Hepatic stellate cell (primary cell): ENCODE results near the gene SSH2.
"Not testable (repeated sequence)": the region's sequence is repeated elsewhere in the genome, so short reads cannot be mapped to it uniquely, and the experiment has no call there.

ENCODE experiments used
- DNase-seq: peaks from one replicate; pipeline ENCODE4 v3.0.0; 2011; ENCODE audit warnings: low spot score

Gene SSH2

DNA sequence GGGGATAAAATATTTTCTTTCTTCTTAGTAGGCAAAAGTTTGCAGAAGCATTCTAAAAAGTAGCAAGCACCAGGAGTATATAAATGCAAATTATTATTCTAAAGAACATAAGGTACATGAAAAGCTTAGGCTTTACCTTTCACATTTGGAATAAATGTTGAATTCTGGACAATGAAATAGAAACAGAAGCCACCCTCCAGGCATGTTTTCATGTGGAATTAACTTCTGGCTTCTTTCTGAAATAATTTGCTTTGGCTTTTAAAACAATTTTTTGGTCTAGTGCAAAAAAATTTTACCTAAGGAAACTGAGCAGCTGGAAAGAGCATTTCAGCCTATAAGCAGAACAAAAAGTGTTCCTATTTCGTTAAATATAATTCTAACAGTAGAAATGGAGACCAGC, 197.8 kb downstream of the SSH2 start:
- DNase-seq: no peak

DNA sequence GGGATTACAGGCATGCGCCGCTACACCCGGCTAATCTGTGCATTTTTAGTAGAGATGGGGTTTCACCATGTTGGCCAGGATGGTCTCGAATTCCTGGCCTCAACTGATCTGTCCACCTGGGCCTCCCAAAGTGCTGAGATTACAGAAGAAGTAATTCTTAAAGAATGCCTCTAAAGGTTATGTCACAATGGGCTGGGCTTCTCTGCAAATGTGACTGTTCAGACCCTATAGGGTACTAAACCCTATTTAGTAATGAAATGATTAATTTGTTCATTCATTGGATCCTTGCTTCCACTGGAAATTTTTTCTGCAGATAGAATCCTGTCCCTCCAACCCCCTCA, 198.5 kb downstream of the SSH2 start:
- no peak for DNase-seq

DNA sequence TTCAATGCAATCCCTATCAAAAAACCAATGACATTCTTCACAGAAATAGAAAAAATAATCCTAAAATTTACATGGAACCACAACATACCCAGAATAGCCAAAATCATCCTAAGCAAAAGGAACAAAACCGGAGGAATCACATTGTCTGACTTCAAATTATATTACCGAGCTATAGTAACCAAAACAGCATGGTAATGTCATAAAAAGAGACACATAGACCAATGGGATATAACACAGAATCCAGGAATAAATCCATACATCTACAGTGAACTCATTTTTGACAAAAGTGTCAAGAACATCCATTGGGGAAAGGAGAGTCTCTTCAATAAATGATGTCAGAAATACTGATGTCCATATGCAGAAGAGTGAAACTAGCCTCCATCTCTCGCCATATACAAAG, 201.5 kb downstream of the SSH2 start:
- no peak for DNase-seq

DNA sequence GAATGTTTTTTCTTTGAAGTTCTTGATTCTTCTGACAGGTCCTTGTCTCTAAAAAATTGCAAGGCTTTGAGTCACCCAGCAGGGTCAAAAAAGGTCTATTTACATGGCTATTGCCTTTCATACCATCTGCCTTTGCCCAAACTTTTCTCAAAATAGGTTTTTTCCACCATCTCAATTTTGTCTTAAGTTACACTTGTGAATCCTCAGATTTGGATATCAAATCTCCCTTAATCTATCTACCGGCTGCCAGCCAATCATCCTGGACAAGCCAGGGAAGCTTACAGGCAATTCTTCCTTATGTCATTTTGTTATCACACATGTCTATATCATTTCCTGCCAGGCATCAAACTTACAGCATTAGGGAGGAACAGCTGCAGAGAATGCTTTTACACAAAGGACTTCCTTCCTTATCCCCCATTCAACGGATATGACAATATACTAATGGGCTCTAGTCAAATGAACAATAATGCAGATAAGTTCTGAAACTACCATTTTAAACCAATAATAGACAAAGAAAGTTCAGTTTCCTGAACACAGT, 203.2 kb downstream of the SSH2 start:
- DNase-seq: no peak

DNA sequence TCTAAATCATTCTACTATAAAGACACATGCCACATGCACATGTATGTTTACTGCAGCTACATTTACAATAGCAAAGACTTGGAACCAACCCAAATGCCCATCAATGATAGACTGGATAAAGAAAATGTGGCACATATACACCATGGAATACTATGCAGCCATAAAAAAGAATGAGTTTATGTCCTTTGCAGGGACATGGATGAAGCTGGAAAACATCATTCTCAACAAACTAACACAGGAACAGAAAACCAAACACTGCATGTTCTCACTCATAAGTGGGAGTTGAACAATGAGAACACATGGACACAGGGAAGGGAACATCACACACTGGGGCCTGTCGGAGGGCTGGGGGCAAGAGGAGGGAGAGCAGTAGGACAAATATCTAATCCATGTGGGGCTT, 204.6 kb downstream of the SSH2 start:
- DNase-seq: not testable (repeated sequence)

DNA sequence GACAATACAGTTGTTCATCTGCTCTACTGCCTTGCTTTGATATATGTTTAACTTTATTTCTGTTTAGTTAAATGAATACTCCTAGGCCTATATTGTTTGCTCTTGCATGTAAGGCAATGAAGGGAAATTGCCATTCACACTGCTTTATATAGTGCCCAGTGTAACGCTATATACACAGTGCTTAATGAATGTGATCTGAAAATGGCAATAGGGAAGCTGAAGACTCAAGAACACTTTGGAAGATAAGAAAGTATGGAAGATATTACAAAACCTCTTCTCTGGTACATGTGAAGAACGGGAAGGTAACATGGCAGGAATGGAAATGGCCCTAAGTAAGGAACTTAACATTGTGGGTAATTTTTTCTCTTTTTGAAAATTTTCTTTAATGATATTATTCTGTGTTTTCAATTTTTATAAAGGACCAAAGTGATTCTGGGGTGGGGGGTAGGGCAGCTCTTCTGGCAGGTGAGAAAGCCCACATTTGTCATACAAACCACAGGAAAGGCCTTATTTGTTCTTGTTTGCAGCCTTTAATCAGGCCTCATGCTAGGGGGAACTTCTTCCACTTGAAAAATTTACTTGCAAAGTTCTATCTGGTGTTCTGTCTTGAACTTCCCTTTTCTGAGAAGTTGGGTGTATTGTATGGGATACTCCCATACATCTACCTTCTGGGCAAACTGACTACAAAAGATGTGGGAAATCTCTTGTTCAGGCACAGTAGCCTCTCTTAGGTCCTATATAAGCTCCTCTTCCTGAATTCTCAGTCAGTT, 206.6 kb downstream of the SSH2 start:
- DNase-seq: no peak

DNA sequence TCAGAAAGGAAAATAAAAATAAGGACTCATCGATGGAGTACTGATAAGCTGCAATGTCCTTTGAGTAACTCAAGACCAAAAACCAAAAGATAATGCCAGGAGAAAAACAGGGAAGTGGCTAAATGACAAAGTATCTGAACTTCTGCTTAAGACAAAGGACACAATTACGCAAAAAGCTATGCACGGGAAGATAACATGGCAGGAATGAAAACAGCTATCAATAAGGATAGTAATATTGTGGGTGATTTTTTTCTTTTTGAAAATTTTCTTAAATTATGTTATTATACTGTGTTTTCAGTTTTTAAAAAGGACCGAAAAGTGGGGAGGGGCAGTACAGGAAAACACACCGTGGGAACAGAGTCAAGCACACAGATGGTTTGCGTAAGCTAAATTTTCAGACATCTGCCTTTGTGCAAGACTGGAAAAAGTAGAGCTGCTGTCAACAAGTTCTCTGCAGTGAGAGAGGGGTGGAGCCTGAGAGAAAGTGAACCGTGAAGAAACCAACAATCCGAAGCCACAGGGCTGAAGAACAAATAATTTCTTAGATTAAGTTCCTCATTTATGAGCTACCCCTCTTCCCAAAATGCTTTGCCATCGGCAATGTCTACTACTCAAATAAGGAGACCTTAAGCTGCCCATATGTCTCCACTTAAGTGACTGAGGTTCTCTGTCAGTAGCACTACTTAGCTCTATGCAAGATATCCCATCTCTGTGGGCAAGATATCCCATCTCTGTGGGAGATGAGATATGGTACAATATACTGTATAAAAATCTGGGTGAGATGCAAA, 207.4 kb downstream of the SSH2 start:
- no peak for DNase-seq

DNA sequence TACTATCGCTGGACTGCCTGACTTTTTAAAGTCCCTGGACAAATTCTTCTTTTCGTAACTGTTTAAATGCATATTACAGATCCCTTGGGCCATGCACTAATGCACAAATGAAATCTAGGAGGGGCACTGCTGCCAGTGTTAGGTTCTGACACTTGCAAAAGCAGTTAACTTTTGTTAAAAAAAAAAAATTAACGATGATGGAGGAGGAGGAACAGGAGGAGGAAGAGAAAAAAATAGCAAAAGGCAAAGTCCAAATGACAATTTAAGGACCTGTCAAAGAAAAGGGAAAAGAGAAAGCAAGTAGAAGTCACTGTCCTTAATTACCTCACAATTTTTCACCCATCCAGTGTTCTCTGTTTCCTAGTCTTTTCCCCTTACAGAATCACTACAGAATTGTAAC, 209.5 kb downstream of the SSH2 start:
- no peak for DNase-seq

DNA sequence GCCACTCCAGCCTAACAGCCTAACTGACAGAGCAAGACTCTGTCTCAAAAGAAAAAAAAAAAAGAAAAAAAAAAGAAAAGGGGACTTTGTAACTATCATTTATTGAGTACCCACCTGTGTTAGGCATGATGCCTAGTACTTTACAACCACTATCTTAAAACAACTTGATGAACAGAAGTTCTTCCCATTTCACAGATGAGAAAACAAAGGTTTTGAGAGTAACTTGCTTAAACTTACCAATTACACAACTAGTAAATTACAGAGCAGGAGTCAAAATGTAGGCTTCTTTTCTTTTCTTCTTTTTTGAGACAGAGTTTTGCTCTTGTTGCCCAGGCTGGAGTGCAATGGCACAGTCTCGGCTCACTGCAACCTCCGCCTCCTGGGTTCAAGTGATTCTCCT, 210.6 kb downstream of the SSH2 start:
- no peak for DNase-seq

DNA sequence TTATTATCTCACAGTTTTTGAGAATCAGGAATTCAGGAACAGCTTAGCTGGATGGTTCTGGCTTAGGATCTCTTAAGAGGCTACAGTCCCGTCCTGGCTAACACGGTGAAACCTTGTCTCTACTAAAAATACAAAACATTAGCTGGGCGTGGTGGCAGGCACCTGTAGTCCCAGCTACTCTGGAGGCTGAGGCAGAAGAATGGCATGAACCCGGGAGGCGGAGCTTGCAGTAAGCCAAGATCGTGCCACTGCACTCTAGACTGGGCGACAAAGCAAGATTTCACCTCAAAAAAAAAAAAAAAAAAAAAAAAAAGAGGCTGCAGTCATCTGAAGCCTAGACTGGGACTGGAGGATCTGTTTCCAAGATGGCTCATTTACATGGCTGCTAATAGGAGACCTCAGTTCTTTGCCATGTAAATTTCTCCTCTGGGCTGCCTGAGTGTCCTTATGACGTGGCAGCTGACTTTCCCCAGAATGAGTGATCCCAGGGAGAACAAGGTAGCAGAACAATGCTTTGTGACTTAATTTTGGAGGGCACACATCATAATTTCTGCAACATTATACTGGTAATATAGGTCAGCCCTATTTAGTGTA, 211.5 kb downstream of the SSH2 start:
- DNase-seq: no peak

DNA sequence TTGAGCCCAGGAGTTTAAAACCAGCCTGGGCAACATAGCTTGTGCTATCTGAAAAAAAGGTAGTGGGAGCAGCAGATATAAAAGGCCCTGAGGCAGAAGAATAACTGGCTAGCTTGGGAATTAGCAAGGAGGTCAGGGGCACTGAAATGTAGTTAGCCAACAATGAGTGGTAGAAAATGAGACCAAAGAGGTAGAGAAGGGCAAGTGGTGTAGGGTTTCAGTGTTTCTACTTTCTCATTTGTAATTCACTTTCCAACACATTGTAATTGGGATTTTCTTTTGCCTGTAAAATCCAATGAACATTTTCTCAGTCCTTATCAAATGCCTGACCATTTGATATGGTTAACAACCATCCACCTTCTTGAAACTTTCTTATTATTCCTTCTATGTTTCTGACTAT, 212.2 kb downstream of the SSH2 start:
- DNase-seq: no peak

DNA sequence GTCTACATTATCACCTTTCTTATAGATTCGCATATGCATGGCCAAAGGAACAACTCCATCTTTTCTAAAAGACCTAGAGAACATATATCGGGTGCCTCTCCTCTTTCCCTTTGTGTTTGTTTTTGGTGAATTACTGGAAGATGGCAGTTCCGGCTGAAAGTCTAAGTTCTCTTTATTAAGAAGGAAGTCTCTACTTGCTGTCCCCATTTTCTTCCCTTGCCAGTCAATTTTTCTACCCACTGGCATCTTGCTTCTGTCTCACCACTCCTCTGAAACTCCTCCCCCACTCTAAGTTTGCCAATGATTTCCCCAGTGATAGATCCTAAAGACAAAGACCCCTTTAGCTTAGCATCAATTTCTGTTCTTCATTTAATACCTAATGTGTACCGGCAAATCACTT, 213.5 kb downstream of the SSH2 start:
- no peak for DNase-seq

DNA sequence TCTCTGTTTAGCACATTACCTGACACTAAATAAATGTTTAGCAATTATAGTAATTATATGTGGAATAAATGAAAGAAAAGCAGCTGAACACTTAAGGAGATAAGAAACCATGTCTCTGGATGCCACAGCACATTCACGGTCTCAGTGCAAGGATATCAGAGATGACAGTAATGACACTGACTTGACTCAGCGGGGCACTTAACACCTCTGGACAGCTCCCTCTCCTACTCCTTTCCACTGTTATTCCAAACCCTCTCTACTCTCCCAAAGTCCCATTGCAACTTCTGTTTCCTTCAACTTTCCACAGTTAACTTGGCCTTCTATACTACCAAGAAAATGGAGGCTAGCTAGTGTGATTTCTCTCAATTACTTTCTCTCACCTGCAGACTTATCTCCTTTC, 214.3 kb downstream of the SSH2 start:
- no peak for DNase-seq

DNA sequence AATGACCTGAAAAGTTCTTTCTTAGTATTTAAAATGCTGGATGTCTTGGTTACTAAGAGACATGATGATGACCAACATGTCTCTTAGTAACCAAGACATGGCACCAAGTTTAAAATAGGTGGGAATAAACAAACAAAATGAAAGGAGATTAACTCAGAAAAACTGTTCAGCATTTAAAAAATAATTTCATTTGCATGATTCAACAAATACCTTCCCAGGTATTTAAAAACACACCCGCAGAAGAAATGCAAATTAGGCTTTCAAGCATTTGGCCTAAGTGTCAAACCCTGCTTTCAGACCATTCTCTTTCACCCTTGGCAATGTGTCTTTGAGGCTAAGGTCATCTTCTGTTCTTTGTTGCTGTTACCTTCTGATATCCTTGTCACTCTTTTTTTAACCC, 215.9 kb downstream of the SSH2 start:
- no peak for DNase-seq

DNA sequence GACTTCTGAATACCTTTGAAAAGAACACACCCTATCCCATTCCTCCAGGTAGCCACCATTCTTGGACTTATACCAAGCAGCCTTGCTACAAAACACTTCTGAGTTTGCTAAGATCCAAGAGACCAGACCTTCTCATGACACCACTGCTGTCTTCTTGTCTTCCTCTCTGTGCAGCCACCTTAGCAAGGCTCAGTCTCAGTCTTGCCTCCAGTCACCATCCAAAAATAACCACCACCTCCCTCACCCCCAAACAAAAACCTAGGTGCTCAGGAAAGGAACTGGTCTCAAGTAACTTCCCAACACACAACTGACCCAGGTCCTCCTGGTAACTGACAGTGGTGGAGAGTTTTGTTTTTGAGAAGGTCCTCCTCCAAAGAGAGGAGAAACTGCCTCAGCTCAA, 216.4 kb downstream of the SSH2 start:
- no peak for DNase-seq

DNA sequence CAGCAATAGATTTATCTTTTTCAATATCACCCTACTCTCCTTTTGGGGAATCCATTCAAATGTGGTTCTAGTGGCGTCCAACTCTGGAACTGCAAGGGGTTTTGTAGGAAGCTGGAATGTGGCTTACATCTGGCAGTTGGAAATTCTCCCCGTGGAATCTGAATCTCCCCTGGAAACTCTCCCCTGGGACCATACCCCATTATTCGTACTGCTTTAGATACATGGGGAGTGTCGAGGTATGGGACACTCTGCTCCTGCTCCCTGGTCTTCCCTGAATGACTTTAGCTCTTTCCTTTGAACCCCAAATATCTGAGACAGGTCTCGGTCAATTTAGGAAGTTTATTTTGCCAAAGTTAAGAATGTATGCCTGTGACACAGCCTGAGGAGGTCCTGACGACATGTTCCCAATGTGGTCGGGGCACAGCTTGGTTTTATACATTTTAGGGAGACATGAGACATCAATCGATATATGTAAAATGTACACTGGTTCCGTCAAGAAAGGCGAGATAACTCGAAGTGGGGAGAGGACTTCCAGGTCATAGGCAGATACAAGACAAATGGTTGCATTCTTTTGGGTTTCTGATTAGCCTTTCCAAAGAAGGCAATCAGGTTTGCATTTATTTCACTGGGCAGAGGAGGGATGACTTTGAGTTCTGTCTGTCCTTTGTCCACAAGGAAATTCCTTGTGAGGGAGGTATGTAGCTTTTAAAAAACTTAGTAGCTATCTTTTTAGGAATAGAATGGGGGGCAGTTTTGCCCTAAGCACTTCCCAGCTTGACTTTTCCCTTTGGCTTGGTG, 218.2 kb downstream of the SSH2 start:
- no peak for DNase-seq

DNA sequence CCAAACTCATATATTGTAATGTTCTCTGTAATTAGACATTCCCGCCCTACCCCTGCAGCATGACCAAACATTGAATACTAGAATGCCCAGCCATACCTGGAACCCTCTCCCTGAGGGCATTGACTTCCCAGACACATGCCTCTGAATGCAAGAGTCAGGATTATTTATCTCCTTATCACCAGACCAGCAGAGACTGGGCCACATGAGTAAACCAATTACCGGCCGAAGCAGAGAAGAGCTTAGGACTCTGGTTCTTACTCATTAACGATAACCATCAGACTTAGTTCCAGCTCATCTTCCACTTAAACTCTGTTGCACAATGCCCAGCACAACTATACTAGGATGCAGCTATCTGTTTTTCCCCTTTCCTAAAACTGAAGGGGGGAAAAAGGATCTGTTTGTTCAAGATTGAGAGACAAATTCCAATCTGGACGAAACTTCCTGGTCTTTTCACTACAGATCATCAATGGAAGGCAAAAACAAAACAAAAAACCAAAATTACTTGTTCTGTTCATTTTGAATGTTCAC, 219.1 kb downstream of the SSH2 start:
- DNase-seq: no peak

DNA sequence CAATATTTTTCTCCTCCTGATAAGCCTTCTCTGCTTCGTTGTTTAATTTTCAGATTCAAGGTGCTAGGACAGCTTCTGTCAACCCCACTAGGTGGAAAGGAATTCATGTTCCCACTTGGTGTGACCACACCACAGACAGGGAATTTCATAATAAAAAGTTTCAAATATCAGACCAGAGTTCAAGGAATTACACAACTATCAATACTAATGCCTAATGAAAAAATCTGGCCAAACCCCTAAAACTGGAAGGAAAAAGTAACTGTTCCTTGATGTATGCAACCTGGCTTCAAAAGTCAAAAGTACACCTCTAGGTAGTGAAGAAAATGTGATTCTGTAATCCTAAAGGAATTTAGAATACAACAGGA, 219.5 kb downstream of the SSH2 start:
- DNase-seq: no peak

DNA sequence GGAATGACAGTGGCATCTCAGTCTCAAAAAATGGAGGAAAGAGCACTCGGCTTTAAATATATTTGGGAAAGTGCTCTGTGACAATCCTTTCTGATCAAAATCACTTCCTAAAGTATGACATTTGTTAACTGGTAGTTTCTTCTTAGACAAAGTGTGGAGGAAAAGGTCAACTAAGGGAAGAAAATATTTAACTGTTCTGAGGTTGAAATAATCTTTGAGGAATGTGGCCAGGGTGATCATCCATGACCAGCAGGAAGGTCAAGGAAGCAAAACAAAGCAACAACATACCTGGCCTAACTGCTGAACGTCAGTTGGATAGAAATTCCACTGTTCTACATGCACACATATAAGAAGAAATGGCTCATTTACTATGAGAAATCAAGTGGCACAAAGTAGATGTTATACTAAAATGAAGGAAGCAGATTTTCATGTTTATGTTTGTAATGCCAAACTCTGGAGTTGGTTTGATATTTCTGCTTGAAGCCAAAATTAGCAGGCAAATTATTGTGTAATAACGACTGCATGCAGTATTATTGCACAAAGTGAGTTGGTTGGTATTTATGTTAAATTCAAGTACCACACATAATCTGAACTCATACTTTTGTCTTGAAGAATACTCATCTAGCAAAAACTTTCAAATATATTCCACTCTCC, 220.0 kb downstream of the SSH2 start:
- DNase-seq: no peak

DNA sequence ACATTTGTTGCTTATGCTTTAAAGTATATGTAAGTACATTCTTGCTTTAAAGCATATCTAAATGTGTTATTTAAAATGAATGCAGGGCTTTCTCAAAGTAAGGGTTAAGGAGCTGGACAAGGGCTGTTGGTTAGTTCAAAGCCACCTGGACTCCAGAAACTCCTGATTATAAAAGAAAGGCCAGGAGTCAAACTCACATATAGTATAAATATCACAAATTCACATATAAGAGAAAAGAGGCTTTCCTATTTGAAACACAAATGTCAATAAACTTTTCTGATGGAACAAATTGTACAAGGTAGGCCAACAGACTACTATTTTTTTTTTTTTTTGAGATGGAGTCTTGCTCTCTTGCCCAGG, 222.8 kb downstream of the SSH2 start:
- no peak for DNase-seq

DNA sequence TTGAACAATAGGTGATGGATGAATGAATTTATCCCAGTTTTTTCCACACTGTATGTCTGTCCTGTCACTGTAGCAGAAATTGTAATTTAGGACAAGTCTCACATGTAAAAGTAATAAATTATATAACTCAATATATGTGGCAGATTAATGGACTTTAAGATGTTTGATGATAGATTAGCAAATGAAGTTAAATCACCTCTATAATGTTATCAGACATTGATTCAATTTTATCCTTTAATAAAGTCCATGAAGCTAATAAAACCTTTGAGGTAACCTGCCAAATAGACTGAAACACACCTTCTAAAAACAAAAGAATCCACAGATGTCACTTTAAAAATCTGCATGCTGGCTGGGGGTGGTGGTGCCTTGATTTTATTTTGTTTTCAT, 224.0 kb downstream of the SSH2 start:
- no peak for DNase-seq

DNA sequence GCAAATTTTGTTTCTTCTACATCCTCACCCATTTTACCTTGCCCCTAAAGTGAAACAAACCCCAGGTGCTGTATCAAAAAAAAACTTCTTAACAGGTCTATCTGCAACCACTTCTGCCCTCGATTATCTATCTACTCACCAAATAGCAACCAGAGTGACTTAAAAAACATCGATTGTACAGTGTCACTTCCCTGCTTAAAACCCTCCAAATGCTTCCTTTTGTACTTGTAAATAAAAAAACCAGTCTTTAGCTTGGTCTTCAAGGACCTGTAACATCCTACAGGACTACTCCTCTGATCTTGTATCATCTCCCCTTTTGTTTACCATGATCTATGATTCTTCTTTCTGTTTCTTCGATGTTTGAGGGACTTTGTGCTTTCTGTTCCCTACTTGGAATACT, 224.6 kb downstream of the SSH2 start:
- DNase-seq: no peak
